NCI-H2196 (cell line): Measurements from ENCODE around the gene BPTF.
A peak's percentile ranks its signal among the peaks of the same experiment; 100 is the strongest.
"Not testable (repeated sequence)": the region's sequence is repeated elsewhere in the genome, so short reads cannot be mapped to it uniquely, and the experiment has no call there.

ENCODE experiments used
- DNase-seq: peaks from one replicate; lab custom pipeline; 2025; ENCODE audit not compliant: unreplicated experiment; lab: John Stamatoyannopoulos, UW

Gene BPTF

DNA sequence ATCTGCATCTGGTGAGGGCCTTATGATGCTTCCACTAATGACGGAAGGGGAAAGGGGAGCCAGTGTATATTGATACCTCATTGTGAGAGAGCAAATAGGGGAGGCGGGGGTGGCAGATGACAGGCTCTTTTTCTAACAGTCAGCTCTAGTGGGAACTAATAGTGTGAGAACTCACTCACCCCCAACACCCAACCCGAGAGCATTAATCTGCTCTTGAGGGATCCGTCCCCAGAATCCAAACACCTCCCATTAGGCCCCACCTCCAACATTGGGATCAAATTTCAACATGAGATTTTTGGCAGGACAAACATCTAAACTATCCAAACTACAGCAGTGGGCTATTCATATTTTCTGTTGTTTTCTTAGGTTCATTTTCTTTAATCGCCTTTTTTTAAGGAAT is 54.4 kb downstream of the BPTF start:
- DNase-seq: no peak

DNA sequence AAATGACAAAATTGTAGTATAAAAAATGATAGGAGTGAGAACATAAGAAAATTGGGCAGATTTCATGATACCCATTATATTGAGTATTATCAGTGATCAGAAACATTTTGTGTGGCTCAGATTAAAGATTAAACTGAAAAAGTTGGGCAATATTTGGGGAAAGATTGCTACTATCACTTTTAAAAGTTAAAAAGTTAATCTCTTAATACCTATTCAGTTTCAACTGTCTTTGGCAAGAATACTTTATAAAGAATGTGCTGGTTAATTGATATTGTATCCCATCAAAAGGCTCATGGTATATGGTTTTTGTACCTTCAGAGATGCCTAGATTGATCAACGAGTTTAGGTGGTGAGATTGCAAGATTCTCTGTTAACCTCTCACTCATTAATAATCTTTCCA is 55.8 kb downstream of the BPTF start:
- no peak for DNase-seq

DNA sequence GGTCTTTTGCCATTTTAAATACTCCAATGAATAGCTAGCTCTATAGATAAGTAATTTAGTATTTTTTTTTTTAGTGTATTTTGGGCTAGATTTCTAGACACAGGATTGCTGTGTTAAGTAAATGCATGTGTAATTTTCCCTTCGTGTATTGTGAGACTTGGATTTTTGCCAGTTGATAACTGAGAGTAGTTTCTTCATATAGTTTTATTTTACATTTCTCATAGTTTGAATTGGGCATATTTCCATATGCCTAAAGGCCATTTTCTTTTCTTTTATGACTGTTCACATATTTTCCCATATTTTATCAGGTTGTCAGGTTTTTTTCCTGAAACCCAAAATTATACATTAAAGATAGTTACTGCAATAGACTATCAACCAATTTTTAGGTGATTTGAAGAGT is 59.4 kb downstream of the BPTF start:
- DNase-seq: no peak

DNA sequence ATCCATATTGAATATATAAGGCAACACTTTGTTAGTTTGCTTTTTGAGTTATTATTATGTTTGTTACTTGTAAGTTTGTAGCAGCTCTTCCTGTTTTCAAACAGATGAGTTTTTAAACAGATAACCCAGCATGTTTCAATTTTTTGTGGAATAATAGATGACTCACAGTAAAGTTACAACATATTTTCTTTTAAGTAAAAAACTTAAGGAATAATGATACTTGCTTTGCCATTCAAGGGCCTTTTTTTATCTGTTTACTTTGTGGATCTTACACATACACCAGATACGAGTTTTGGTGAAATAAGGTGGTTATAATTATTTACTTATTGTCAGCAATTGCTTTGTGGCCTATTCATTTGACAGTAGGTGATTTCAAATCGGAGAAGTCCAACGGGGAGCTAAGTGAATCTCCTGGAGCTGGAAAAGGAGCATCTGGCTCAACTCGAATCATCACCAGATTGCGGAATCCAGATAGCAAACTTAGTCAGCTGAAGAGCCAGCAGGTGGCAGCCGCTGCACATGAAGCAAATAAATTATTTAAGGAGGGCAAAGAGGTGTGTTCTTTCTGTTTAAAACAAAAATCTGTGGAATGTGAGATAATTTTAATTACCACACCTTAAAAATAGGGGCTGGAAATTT is 66.3 kb downstream of the BPTF start:
- peak; percentile 14 for DNase-seq

DNA sequence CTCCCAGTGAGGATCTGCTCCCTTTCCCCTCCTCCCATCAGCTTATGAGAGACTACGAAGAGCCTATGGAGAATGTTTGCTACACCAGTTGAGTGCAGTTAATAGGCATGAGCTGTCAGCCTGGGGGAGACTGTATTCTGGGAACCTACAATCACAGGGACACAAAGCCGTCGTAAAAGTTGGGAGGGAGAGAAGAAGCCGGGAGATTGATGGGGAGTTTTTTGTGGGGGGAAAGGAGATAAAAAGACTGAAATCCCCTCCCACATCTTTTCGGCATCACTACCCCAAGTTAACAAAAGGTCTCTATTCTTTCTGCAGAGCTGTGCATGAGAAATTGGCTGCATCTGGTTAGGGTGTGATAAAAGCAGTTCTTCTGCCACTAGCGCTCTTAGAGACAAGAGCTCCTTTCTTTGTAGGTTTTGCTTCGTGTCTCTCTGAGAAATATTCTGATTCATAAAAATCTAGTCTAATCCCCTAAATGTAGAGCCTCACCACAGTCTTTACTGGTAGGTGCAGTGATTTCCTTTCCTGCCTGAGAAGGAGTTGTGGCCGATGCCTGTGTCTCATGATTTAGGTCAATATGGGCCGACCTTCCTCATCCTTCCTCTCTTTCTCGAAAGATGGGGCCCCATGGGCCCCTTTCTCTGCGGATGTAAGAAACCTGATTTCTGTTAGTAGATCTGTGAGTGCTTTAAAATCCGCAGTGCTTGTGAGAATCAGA is 77.4 kb downstream of the BPTF start:
- DNase-seq: no peak

DNA sequence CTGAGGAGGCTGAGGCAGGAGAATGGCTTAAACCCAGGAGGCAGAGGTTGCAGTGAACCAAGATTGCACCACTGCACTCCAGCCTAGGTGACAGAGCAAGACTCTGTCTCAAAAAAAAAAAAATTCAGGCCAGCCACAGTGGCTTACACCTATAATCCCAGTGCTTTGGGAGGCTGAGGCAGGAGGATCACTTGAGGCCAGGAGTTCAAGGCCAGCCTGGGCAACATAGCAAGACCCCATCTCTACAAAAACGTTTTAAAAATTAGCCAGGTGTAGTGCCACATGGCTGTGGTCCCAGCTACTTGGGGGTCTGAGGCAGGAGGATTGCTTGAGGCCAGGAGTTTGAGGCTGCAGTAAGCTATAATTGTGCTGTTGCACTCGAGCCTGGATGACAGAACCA is 80.0 kb downstream of the BPTF start:
- not testable (repeated sequence) for DNase-seq

DNA sequence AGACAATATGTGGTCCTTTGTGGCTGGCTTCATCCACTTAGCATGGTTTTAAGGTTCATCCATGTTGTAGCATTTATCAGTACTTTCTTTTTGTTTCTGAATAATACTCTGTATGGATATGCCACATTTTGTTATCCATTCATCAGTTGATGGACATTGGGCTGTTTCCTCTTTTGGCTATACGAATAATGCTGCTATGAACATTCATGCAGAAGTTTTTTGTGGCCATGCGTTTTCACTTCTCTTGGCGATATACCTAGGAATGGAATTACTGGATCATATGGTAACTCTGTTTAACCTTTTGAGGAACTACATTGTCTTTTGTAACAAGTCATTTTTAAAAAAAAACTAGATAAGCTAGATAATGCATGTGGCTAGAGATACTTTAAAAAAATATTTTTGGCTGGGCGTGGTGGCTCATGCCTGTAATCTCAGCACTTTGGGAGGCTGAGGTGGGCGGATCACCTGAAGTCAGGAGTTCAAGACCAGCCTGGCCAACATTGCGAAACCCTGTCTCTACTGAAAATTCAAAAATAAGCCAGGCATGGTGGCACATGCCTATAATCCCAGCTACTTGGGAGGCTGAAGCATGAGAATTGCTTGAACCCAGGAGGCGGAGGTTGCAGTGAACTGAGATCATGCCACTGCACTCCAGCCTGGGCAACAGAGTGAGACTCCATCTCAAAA is 85.0 kb downstream of the BPTF start:
- not testable (repeated sequence) for DNase-seq

DNA sequence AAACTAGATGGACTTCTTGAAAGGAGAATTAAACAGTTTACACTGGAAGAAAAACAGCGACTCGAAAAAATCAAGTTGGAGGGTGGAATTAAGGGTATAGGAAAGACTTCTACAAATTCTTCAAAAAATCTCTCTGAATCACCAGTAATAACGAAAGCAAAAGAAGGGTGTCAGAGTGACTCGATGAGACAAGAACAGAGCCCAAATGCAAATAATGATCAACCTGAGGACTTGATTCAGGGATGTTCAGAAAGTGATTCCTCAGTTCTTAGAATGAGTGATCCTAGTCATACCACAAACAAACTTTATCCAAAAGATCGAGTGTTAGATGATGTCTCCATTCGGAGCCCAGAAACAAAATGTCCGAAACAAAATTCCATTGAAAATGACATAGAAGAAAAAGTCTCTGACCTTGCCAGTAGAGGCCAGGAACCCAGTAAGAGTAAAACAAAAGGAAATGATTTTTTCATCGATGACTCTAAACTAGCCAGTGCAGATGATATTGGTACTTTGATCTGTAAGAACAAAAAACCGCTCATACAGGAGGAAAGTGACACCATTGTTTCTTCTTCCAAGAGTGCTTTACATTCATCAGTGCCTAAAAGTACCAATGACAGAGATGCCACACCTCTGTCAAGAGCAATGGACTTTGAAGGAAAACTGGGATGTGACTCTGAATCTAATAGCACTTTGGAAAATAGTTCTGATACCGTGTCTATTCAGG is 85.9 kb downstream of the BPTF start:
- no peak for DNase-seq

DNA sequence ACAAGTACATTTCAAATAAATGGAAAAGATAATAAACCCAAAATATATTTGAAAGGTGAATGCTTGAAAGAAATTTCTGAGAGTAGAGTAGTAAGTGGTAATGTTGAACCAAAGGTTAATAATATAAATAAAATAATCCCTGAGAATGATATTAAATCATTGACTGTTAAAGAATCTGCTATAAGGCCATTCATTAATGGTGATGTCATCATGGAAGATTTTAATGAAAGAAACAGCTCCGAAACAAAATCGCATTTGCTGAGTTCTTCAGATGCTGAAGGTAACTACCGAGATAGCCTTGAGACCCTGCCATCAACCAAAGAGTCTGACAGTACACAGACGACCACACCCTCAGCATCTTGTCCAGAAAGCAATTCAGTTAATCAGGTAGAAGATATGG is 86.8 kb downstream of the BPTF start:
- no peak for DNase-seq

DNA sequence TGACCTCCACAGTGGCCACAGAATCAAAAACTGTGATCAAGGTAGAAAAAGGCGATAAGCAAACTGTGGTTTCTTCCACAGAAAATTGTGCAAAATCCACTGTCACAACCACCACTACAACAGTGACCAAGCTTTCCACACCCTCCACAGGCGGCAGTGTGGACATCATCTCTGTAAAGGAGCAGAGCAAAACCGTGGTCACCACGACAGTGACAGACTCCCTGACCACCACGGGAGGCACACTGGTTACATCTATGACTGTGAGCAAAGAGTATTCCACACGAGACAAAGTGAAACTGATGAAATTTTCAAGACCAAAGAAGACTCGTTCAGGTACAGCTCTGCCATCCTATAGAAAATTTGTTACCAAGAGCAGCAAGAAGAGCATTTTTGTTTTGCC is 87.4 kb downstream of the BPTF start:
- DNase-seq: no peak

DNA sequence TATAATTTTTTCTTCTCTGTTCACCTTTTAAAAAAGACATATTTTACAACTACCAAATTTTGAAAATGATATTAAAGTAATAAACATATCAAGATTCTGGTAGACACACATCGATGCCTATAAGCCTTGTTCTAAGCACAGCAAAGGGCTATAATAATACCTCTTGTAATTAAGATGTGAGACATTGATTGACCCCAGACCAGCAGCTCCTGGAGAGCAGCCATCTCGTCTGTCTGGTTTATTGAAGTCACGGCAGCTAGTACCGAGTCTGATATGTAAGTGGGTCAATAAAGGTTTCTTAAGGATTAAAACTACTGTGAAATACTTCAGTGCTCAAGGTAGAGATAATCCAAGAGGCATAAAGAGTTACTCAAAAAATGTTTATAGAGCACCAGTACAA is 94.9 kb downstream of the BPTF start:
- no peak for DNase-seq

DNA sequence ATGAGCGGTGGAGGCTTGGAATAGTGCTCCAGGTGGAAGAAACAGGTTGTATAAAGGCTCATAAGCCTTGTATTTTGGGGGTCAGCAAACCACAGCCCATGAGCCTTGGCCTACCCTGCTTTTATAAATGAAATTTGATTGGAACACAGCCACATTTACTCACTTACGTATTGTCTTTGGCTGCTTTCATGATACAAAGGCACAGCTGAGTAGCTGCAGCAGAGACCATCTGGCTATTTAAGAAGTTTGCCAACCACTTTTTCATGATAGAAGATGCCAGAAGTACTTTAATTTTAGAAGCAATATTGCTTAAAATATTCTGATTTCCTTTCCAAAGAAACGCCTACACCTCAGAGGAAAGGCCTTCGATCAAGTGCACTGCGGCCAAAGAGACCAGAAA is 97.2 kb downstream of the BPTF start:
- no peak for DNase-seq

DNA sequence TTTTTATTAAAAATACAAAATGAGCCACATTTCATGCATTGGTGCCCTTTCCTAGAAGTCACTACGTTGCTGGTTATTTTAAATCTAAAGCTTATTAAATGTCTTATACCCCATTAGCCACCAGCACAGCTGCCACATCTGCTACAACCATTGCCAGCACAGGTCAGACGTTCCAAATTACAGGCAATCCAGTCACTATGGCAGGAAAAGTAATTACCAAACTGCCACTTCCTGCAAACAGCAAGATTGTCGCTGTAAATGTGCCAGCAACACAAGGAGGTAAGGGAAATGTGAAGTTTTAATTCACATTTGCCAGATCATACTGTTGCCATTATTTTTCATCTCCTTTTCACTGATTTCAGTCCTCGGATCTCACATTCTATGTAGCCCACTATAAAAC is 103.5 kb downstream of the BPTF start:
- DNase-seq: not testable (repeated sequence)

DNA sequence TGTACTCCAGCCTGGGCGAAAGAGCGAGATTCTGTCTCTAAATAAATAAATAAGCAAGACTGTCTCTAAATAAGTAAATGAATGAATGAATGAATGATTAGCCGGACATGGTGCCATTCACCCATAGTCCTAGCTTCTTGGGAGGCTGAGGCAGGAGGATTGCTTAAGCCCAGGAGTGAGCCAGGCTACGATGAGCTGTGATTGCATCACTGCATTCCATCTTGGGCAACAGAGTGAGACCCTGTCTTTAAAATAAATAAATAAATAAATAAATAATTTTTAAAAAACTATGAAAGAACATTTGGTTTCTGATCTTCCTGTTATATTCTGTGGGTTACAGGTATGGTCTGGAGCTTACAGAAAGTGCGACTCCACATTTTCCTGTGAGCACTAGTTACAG is 105.9 kb downstream of the BPTF start:
- DNase-seq: no peak

DNA sequence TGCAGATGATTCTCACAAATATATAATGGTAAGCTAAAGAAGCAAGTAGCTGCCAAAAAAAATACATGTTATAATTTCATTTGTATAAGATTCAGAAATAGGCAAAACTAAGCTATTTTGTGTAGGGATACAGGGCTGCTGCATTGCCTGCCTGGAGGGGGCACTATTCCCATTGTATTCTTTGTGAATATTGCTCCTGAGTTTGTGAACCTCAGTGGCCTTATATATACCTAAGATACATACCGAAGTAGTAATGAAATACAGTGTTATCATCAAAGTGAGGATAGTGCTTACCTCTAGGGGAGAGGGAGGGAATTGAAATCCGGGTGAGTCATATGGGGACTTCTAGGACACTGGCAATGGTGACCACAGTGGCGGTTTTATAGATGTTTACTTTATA is 117.5 kb downstream of the BPTF start:
- DNase-seq: peak; percentile 17

DNA sequence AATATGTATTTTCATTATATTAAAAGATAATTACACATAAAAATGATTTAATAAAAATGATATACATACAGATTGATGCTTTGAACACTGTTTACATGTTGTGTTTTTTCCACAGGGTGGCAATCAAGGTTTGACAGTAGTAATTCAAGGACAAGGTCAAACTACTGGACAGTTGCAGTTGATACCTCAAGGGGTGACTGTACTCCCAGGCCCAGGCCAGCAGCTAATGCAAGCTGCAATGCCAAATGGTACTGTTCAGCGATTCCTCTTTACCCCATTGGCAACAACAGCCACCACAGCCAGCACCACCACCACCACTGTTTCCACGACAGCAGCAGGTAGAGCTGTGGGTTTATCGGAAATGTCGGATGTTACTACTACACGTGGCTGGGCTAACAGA is 118.7 kb downstream of the BPTF start:
- no peak for DNase-seq

DNA sequence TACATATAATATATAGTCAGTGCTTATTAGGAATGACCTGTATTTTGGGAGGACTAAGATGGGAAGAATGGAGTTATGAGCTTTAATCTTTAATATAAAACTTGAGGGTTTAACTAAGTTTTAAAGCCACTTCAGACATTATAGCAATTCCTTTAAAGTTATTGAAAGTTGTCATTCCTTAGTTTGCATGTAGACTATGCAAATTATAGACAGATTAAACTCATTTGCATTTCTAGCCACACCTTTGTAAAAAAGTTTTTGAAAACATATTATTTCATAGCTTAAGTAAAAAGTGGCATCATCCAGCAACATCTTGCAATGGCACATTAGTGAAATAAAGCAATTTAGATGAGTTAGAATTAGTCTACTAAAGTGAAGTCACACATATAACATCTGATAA is 121.2 kb downstream of the BPTF start:
- DNase-seq: no peak

DNA sequence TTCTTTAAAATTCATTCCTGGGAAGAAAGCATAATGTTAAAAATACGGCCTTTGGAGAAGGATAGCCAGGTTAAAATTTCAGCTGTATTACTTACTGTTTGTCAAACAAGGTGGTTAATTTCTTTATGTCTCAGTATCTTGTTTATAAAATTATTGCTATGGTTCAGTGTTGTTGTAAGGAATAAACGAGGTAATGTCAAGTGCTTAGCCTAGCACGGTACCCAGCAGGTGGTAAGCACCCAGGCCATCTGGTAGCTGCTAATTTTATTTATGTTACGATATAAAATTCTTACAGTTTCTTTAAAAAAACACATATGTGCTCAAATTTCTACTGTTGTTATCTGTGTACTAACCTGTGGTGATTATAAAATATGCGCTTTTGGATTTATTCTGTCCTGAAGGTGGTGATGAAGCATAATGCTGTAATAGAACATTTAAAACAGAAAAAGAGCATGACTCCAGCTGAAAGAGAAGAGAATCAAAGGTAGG is 122.1 kb downstream of the BPTF start:
- DNase-seq: no peak

DNA sequence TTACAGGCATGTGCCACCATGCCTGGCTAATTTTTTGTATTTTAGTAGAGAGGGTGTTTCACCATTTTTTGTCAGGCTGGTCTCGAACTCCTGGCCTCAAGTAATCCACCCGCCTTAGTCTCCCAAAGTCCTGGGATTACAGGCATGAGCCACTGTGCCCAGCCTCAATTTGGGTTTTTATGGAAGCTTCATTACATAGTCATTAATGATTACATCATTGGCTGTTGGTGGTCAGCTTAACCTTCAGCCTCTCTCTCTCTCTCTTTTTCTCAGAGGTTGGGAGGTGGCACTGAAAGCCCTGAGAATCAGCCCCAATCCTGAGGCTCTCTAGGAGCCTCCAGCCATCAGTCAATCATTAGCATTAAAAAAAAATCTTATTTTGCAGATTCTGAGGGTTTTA is 125.6 kb downstream of the BPTF start:
- no peak for DNase-seq

DNA sequence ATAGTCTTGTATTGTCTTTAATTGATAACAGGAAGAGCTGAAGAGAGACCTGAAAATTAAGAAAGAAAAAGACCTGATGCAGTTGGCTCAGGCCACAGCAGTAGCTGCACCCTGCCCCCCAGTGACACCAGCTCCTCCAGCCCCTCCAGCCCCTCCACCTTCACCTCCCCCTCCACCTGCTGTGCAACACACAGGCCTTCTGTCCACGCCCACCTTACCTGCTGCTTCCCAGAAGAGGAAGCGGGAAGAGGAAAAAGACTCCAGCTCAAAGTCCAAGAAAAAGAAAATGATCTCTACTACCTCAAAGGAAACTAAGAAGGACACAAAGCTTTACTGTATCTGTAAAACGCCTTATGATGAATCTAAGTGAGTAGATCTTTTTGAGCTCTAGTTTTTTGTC is 134.2 kb downstream of the BPTF start:
- DNase-seq: no peak

DNA sequence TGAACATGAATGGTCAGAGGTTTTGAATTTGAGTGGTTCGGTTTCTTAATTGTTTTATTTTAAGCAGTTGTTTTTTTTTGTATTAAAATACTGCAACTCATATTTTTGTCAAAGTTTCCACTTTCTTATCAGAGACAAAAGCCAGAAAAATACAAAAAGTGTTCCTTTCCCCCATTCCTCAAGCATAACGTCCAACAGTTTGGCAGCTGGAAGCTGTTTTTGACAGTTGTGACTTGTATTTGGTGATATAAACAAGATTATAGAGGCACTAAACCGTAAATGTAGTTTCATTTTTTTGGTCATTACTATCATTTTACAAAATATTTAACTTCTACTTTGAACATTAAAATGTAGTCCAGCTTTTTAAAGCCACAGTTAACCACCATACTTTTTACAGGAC is 135.0 kb downstream of the BPTF start:
- not testable (repeated sequence) for DNase-seq

DNA sequence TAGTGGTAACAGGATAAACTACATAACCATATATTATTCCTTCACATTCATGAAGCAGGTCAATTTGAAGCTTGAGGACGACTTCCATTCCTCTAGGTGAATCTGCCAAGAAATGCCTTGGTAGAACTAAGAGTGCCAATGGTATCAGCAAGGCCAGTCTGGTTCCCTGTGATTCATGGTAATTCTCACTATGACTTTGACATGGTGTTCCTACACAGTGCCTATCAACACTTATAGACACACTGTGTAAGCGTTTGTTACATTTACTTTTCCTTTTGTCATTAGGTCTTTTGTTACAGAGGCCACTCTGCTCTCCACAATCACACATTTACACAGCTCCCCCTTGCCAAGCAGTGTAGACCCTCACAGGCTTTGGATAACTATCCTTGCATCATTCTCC is 136.9 kb downstream of the BPTF start:
- DNase-seq: not testable (repeated sequence)
